HG03342 (cell line): ENCODE measurements around the gene SOBP.

Experiments
- ATAC-seq: cut with Tn5 transposase; IDR thresholded peaks from one replicate; pipeline ENCODE4 v1.9.1; 2021; ENCODE audit warnings: mild to moderate bottlenecking, moderate library complexity; ENCODE audit not compliant: unreplicated experiment

The SOBP gene

DNA sequence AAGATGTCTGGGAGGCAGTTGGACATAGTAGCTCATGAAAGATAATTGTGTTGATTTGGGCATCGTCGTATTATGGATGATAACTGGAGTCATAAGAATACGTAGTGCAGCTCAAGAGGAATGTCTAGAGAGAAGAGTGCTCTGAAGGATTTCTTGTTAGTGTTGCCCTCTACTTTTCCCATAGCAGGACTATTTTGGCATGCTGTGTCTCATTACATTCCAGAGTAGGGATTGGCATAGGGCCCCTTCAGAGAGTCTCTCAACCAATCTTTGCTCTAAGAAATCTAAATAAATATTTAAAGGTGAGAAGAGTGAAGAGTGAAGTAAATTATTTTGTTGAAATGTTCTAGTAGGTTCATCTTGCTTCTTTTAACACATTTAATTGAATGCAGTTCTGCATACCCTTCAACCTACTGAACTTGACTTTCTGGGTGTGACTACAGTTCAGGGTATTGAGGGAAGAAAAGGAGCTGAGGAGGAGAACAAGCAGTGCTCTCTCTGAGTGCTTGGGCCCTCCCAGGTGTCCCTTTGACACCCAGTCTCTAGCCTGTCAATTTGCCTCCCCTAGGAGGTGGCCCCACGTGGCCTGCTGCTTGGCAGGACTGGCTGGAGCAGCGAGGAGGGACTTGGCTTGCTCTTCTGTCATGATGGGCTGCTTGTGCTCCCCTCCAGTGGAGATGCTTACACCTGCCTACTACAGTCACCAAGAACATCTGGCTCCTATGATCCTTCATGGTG, 33.3 kb downstream of the SOBP start:
- no peak for ATAC-seq

DNA sequence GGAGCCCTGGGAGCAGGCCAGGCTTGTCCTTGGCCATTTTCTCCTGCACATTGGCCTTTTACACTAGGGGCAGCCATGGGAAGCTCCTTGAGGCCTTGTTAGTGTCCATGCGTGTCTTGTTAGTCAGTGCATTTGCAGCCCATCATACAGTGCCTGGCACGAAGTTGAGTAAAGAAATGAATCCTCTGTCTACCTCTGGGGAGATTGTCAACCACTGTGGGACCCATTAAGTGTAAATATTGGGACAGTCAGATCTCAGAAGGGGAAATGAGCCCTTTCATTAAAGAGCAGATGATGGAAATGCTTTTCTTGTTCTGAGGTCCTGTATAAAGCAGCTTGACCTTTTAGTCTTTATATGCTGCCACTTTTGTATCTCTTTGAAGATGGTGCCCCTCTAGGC, 33.9 kb downstream of the SOBP start:
- ATAC-seq: no peak

GRCh38 chr6:107524626-107525025, 34.7 kb downstream of the SOBP start:
- ATAC-seq: no peak

- ATAC-seq: no peak
Measured at GRCh38 chr6:107531868-107532267, 42.0 kb downstream of the SOBP start.

DNA sequence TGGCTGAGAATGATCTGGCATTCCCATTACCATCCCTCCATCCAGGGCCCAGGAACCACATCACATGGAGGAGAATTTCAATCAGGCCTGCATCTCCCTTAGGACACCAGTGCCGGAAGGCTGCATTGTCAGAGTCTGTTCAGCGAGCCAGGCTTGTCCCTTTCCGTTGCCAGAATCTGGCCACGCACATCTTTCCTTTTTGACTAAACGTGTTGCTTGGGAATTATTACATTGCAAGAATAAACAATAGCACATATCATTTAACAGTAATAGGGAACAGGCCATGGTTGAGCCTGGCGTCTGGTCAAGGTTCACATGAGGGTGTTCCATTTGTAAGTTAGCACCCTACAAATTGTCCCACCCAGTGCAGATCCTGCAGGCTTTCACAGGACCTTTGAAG, 42.8 kb downstream of the SOBP start:
- no peak for ATAC-seq

DNA sequence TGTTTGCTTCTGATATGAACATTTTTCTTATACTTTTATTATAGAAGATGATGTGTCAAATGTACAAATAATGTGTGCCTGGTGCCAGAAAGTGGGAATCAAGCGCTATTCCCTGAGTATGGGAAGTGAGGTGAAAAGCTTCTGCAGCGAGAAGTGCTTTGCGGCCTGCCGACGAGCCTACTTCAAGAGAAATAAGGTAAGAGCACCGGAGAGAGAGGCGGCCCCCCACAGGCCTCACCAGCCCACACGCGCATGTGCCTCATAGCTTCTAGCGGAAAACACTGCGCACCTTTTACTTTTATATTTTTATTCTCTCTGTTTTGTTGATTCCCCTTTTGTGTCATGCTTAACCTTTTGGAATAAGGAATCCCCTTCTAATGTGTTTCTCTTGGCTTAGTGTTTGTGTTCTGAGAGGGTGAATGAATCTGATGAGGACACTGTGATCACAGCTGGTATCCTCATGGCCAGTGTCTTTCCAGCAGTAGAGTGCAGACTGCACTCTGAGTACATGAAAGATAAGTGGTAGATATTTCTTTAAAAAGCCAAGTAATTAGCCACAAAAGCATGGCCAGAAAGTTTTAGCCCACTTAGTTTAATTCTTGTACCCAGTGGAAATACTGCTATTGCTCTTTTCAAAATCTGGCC, 43.6 kb downstream of the SOBP start:
- ATAC-seq: no peak

DNA sequence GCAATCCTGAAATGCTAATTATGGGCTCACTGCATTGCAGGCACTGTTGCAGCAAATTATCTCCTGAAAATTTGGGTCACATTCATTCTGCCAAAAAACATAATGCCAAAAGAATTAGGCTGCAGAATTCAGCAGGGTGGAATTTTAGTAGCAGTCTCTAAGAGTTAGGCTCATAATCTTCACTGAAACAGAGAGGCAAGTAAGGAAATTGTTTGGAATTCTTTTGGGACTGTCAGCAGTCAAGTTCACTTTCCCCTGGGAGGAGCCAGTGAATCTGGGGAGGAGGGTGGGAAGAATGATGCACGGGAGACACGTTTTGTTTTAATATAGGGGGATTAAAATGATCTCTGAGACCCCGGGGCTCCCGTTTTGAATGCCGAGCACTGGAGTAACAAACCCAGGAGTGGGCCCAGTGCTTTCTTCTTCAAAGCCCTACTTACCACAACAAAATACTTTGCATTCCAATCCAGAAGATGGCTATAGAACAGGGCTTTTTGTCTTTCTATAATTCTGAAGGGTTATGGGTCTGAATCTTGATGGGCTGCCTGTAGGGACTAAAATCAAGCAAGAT, 44.7 kb downstream of the SOBP start:
- no peak for ATAC-seq

- ATAC-seq: no peak
Measured at GRCh38 chr6:107535626-107536025, 45.7 kb downstream of the SOBP start.

- no peak for ATAC-seq
Measured at GRCh38 chr6:107536180-107536961, 46.5 kb downstream of the SOBP start.

DNA sequence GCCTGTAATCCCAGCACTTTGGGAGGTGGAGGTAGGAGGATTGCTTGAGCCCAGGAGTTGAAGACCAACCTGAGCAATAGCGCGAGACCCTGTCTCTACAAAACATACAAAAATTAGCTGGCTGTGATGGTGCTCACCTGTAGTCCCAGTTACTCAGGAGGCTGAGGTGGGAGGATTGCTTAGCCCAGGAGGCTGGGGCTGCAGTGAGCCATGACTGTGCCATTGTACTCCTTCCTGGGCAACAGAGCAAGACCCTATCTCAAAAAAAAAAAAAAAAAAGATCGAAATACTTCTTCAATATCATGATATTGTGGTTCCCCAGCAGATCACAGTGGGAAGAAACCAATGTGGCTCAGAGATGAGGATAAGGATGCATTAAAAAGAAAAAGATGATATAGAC, 47.6 kb downstream of the SOBP start:
- ATAC-seq: no peak

DNA sequence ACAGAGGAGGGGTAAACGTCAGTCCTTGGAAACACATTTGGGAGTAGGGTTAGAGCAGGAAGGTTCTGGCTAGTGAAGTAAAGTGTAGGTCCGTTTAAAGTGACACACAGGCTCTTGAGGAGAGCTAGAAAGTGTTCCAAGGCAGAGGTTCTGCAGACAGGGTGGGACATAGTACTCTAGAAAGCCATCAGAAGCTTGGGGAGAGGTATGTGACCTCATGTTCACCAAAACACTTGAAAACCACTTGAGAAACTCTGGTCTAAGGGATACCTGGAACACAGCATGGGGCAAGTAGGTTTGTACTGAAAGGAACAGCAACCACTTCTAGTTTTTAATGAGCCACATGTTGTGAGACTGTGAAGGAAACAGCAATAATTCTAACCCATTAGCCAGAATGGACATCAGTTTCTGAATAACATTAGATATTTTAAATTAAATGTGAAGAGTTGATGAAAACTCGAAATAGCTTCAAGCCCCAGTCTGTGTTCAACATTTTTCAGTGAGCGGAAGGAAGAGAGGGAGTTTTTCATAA, 49.0 kb downstream of the SOBP start:
- ATAC-seq: no peak

- no peak for ATAC-seq
Measured at GRCh38 chr6:107539409-107539808, 49.5 kb downstream of the SOBP start.

GRCh38 chr6:107539849-107540464, 50.0 kb downstream of the SOBP start:
- no peak for ATAC-seq

DNA sequence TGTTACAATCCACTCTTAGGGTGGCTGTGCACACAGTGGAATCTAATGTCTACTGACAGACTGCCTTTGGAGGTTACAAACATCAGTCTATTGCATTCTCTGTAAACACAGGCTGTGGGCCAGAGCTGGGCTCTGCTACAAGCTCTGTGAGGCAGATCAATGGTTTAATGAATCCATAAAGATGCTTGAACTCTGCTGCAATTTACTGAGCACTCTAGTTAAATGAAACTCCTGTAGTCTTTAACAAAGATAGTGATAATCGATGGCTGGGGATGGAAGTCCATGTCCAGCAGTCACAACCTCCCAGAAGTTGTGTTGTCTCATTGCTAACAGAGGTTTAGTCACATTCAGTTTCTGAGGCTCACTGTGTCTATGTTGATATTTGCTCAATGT, 50.5 kb downstream of the SOBP start:
- ATAC-seq: no peak

GRCh38 chr6:107542192-107542668, 52.3 kb downstream of the SOBP start:
- no peak for ATAC-seq

DNA sequence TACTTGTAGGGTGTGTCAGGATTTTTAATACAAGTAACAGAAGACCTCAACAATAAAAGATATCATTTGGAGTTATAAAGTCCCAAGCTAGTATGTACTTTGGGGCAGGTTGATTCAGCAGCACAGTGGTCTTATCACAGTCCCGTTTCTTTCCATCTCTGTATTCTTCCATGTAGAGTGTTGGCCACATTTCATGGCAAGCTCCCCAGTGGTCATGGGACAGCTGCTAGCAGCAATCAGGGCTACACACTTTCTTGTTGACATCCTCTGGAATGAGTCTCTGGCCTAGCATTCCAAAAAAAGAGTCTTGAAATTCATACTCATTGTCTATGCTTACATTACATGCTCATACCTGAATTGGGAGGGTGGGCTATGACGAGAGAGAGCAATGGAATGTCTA, 53.2 kb downstream of the SOBP start:
- ATAC-seq: no peak

DNA sequence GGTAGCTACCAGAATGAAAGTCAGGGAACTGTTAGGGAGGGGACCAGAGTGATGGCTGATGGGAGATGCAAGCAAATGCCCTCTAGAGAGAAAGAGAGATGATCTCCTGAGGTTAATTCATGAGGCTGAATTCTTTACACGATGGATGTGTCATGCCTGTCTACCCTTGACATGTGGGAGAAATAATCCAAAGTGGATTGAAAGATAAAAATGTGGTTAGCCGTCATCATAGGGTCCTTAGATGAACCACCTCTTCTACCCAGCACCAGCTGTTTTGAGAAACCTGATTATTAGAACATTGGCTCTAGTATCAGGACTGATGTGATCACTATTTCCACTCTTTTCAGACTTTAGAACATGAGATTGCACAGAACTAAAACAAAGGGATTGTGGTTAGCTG, 53.6 kb downstream of the SOBP start:
- ATAC-seq: no peak

DNA sequence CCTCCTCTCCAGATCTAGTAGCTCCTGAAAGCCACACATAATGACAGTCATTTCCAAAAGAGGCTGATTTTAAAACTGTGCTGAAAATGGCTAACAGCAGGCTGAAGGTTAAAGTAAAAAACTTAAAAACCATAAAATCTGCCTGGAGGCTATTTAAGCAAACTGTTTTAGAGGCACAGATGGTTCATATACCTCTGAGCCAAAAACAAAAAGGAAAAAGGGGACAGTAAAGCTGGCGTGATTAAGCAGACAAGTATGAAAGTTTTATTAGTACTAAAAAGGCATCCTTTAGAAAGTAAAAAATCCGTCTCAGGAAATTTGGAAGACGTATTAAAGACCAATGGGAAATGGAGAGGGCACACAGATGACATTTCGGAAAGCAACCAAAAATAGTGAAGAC, 55.8 kb downstream of the SOBP start:
- ATAC-seq: no peak

- no peak for ATAC-seq
Measured at GRCh38 chr6:107546691-107547450, 57.0 kb downstream of the SOBP start.

DNA sequence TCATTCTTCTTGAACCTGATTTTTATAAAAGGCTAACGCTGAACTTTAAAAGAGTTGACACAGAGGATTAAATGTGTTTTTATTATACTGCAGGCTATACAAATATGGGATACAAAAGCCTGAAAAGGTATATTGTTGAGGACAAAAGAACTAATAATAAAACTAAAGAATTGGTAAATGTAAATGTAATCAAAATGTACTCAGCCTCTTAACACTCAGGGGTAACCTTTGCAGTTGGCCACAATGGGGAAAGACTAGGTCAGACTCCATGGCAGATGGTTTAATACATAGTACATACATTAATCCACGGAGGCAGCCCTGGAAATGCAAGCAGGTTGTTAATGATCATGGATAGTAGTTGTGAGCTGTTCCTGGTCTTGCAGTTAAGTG, 57.5 kb downstream of the SOBP start:
- ATAC-seq: no peak
